HG03066 (cell line): Measurements from ENCODE around the gene CHRM5.

ENCODE experiments used
- ATAC-seq: cut with Tn5 transposase; IDR thresholded peaks from one replicate; pipeline ENCODE4 v1.9.1; 2021; ENCODE audit warnings: low read depth; ENCODE audit not compliant: unreplicated experiment

Gene CHRM5

DNA sequence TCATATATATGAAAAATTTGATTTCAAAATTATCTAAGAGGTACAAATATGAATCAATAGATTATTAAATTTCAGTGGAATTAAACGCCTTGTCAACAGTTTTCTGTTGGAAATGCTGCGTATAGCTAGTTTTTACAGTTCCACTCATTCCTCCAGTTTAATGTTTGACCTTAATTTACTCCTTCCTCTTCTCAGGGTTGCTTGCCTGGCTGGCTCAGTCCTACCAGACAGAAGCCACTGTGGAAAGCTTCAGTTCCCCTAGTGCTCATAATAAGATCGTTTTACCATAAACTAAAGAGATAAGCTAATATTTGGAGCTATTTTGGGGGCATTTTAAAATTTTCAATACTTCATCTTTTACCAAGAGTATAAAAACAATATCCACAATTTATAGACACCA is 110.6 kb downstream of the CHRM5 start:
- ATAC-seq, result no peak

DNA sequence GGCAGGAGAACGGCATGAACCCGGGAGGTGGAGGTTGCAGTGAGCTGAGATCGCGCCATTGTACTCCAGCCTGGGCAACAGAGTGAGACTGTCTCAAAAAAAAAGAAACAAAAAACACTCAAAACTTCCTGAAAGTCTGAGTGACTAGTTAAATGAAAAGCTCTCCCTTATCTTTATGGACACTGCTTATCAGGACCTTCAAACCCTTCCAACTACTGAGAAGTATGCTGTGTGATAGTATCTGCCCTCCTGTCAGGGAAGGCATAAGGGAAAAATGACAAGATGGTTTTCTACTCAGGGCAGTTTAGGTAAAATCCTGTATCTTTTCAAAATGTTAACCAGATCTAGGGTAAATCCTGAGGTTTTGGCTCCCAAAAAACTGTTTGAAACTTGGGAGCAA is 111.6 kb downstream of the CHRM5 start:
- ATAC-seq, result no peak

DNA sequence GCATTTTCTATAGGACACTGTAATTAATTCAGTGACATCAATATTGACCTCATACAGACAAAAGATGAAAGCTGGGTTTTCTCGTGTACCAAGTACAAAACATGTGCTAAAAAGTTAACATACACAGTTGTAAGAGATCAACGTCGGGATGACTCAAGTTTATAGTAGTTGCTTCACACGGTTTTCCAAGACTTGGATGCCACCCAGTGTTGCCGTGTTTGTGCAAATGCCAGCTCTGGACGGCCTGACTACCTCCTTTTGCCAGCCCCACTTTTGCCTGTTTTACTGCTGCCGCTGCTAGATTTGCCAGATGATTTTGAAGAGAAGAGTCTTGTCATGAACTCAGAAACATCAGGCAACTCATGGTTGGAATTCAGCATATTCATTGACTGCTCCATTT is 115.8 kb downstream of the CHRM5 start:
- no peak for ATAC-seq

DNA sequence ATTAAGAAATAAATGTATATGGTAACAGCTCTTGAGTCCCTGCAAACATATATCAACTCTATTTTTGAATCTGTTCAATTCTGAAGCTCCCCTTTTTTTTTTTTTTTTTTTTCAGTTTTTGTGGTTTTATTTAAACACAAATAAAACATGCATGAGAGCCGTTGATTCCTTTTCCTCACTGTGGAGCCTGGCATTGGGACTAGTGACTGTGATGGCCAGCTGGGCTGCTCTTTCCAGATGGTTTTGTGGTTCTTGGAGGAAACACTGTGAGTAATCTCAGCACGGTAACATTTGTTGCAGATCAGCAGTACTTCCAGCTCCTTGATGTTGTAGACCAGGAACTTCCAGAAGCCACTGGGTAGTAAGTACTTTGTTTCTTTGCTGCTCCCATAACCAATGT is 117.4 kb downstream of the CHRM5 start:
- no peak for ATAC-seq

DNA sequence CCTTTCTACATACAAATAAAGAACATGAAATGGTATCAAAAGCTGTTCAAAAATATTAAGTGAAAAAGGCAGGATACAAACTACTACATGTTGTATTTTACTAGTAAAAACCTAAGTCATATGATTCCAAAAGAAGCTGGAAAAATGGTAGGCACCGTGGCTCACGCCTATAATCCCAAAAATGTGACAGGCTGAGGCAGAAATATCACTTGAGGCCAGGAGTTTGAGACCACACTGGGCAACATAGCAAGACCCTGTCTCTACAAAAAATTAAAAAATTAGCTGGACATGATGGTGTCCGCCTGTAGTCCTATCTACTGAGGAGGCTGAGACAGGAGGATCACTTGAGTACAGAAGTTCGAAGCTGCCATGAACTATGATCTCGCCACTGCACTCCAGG is 131.6 kb downstream of the CHRM5 start:
- no peak for ATAC-seq

DNA sequence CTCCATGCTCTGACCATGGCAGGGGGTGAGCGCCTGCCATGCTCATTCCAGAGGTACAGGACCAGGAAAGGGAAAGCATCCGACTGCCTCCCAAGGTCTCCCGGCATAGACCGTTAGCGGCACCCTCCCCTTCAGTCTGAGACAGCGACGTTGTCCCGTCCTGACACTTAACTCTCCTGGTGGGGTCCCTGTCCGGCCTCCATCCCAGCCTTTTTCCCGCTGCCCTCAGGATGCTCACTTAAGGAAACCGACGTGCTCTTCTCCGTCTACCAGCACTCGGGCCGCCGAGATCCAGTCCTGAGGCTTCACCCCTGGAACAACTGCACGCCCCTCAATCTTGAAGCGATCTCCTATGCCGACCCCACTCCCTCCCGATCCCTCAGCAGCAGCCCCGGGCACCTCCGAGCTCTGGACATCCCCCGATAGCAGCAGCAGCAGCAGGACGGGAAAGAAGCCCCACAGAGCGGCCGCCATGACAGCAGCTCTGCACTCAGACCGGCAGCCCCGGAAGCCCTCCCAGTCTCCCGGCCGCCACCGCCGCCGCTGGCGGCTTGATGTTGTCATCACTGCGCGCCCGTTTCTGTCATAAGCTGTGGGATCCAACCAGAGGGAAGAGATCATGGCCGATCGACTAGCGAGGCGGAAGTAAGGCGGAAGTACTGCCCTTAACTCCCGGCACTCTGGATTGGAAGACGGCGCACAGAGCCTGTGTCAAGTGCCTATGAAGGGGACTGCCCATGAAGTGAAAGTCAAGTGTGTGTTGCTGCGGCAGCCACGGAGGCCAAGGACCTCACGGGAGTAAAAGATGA is 133.3 kb downstream of the CHRM5 start, which contains the start of the genes EMC7 and PGBD4:
Gene EMC7 (minus strand): TSS at position 497 of the 809 bp plus-strand sequence. CDS start 23 bp downstream, at position 474.
Gene PGBD4 (plus strand): TSS at position 718 of the 809 bp plus-strand sequence. CDS start 449 bp downstream, outside the sequence.
- peak; percentile 95 for ATAC-seq

DNA sequence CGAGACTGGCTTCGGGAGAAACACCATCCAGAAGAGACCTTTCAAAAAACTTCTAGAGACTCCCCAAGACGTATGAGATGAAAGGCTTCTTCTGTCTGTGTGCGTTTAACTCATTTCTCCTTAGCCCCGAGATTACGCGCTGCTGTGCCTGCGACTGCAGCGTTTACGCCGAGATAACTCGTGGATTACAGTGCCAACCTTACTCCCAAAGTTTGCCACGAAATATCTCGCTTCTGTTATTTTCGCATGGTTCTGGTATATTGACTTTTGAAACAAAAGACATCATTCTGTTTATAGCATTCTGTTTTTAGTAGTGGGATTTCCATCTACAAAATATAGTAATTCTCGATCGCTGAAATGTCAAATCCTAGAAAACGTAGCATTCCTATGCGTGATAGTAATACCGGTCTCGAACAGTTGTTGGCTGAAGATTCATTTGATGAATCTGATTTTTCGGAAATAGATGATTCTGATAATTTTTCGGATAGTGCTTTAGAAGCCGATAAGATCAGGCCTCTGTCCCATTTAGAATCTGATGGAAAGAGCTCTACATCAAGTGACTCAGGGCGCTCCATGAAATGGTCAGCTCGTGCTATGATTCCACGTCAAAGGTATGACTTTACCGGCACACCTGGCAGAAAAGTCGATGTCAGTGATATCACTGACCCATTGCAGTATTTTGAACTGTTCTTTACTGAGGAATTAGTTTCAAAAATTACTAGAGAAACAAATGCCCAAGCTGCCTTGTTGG is 134.1 kb downstream of the CHRM5 start:
- ATAC-seq, result peak; percentile 21

DNA sequence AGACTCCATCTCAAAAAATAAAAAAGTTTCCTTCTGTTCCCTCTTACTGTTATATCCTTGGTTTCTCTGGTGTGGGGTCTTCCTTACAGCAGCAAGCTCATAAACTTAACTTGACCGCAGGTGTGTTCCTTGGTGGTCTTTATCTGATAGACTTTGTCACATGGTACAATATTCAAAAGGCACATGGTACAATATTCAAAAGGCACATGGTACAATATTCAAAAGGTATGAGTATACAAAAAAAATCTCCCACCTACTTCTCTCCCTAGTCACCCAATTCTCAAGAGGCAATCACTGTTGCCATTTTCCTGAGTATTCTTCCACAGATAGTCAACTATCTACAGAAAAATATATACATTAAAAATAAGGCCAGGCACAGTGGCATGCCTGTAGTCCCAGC is 138.1 kb downstream of the CHRM5 start:
- no peak for ATAC-seq

DNA sequence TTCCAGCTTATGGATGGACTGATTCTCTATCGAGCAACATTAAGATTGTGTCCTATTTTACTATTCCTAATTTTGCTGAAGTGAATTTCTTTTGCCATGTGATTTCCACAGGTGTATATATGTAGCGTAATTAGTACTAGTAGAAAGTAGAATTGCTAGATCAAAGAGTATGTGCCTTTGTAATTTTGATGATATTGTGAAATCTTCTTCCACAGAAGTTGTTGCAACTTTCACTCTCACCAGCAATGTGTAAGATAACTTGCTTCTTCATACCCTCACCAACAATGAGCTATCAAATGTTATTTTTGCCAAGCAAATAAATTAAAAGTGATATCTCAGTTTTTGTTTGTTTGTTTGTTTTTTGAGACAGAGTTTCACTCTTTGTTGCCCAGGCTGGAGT is 139.0 kb downstream of the CHRM5 start:
- ATAC-seq, result no peak

DNA sequence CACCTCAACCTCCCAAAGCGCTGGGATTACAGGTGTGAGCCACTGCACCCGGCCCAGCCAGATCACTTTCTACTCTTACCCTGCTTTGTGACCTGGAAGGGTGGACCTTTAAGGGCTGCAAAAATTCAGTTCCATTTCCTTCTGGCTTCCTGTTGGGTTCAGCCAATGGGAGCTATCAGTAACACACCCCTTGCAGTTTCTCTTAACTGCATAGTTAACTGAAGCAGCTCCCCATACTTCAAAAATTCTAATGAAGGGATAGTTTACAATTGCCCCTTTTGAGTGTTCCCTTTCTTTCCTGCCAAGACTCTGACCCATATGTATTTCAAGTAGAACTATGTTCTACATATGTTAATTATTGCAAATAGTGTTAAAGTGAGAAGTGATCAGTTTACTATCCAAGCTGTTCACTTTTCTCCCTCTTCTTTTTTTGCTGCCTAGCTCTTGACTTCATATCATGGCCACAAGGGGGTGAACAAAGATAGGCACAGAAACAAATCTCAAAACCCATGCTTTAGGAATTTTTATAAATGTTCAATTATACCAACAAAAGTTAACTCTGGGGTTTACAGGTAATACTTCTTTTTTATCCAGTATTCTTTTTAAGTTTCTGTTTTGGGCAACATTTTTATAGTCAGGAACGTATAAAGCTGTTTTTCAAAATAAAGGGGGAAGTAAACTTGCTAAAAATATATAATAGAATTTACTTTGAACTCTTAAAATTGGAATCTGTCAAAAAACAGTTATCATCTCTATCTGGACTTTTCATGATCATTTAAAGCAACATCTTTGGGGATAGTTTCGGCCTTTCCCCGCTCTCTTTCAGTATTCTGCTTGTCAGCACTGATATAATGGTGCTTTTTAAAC is 141.7 kb downstream of the CHRM5 start:
- no peak for ATAC-seq

DNA sequence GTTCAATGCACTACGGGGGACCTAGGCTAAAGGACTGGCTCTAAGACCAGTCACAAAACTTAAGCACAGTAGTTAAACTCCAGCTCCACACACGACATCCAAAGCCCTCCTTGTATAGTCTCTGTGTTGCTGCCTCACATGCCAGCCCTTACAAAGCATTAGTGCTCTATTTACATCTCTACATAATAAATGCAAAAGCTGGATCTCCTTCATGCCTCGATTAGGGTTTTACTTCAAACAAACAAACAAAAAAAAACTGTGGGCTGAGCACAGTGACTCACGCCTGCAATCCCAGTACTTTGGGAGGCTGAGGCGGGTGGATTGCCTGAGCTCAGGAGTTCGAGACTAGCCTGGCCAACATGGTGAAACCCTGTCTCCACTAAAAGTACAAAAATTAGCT is 143.2 kb downstream of the CHRM5 start:
- no peak for ATAC-seq

DNA sequence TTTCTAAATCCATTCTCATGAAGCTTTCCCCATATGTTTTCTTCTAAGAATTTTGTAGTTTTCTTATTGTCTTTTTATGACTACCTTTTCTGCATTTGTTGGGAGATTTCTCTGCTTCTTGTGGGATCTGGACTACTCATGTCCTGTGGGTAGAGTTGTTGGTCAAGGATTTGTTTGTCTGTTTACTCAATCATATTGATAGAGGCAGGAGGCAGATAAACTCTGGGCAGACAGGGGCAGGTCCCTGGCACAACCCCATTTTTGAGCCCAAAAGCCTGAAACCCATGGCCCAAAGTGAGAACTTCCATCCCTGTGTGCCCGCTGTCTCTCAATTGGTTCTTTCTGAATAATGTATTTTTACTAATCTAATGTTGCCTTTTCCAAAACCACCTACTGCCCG is 145.9 kb downstream of the CHRM5 start:
- no peak for ATAC-seq

DNA sequence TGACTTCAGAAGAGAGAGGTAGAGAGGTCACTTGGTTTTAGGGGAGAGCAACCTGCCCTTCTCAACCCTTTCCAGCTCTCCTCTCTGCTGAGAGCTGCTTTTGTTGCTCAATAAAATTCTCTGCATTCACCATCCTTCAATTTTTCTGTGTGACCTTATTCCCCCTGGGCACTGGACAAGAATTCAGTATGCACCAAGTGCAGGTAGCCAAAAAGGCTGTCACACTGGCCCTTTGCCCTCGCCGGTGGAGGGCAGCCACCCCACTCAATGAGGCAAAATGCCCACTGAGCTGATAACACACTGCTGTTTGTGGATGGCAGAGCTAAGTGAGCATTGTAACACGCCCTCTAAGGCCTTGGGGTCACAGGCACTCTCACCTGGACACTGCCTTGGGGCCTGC is 146.4 kb downstream of the CHRM5 start:
- ATAC-seq, result no peak

DNA sequence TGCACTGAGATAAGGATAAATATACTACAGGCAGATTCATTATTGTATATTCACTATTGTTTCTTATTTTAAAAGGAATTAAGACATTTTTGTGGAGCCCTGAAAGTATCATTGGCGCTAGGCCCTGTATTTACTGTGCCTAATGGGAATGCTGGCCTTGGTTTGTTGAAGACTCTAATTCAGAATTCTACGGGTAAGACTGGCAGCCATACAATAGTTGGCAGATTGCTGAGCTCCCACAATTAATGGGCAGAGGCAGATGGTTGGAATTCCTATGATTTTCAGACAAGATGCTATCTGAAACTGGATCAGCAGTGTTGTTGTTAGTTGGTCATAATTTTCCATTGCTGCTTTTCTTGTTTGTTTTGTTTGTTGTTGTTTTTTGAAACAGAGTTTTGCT is 148.3 kb downstream of the CHRM5 start:
- no peak for ATAC-seq
